ENCODE measurements around the gene FARP2. TPM values are rescaled to one million over a fixed set of nuclear protein-coding genes. Genes with fewer than 3 reads are reported as not detected.

The FARP2 gene
- total RNA-seq, 1 donor: 41.3 TPM

DNA sequence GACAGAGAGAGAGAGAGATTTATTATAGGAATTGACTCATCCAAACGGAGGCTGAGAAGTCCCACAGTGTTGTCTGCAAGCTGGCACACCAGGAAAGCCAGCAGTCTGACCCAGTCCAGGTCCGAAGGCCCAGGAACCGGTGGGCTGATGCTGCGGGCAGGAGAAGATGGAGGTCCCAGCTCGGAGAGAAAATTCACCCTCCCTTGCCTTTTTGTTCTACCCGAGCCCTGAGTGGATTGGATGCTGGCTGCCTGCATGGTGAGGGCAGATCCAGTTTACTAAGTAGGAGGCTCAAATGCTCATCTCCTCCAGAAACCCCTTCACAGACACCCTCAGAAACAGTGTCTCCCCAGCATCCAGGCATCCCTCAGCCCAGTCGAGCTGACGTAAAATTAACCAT is 174.5 kb downstream of the FARP2 start:
- no peaks in the 10 kb centered on the region for H3K36me3 ChIP-seq (ENCODE audit: insufficient read depth, low read length)
- H4K20me1 ChIP-seq (ENCODE audit: insufficient read depth, low read length): no peaks in the 10 kb centered on the region
- DNase-seq (ENCODE audit: insufficient read length, low spot score, missing footprints): peak; percentile 49
- no peaks in the 10 kb centered on the region for H3K4me1 ChIP-seq (ENCODE audit: insufficient read depth, low read length)
- H3K9me3 ChIP-seq (ENCODE audit: low read depth, low read length): no peaks in the 10 kb centered on the region
- TF ChIP-seq, protein P1, sequence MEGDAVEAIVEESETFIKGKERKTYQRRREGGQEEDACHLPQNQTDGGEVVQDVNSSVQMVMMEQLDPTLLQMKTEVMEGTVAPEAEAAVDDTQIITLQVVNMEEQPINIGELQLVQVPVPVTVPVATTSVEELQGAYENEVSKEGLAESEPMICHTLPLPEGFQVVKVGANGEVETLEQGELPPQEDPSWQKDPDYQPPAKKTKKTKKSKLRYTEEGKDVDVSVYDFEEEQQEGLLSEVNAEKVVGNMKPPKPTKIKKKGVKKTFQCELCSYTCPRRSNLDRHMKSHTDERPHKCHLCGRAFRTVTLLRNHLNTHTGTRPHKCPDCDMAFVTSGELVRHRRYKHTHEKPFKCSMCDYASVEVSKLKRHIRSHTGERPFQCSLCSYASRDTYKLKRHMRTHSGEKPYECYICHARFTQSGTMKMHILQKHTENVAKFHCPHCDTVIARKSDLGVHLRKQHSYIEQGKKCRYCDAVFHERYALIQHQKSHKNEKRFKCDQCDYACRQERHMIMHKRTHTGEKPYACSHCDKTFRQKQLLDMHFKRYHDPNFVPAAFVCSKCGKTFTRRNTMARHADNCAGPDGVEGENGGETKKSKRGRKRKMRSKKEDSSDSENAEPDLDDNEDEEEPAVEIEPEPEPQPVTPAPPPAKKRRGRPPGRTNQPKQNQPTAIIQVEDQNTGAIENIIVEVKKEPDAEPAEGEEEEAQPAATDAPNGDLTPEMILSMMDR (IDR thresholded peaks at IDR 0.05; ENCODE audit: extremely low read depth, low read depth, low read length): no peak
- no peak overlapping the region for H3K27ac ChIP-seq (ENCODE audit: low read depth, low read length)
- no peak overlapping the region for H3K4me2 ChIP-seq (ENCODE audit: insufficient read depth, low read length)
- H3K4me3 ChIP-seq (ENCODE audit: insufficient read depth, low read length): no peak overlapping the region
- H3K27me3 ChIP-seq (ENCODE audit: insufficient read depth, low read length): peaks cover 7% of the 10 kb centered on the region
- no peak overlapping the region for H2AFZ ChIP-seq (ENCODE audit: low read length)
- no peaks in the 10 kb centered on the region for H3K79me2 ChIP-seq (ENCODE audit: insufficient read depth, low read length)

DNA sequence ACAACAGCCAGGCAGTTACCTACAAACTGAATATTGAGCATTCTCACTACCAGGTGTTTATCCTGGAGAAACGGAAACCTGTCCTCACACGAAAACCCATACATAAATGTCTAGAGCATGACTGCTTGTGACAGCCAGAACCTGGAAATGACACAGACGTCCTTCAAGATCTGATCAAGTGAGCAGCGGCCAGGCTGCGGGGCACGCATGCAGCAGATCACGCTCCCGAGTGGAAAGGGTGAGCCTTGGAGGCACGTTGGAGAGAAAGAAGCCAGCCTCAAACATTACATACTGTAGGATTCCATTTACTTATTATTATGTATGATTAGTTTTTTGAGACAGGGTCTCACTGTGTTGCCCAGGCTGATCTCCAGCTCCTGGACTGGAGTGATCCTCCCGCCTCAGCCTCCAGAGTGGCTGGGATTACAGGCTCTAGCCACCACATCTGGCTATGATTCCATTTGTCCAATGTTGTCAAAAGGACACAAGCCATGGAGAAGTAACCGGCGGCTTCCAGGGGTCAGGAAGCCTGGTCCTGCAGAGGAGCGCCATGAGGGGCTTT is 175.2 kb downstream of the FARP2 start:
- DNase-seq (ENCODE audit: insufficient read length, low spot score, missing footprints): no peak
- Histone ChIP-seq H3K9me3 (ENCODE audit: low read depth, low read length) (no peaks in the 10 kb centered on the region), H3K27ac (ENCODE audit: low read depth, low read length) (no peak overlapping the region), H3K4me3 (ENCODE audit: insufficient read depth, low read length) (no peak overlapping the region), H3K4me2 (ENCODE audit: insufficient read depth, low read length) (no peak overlapping the region), H3K4me1 (ENCODE audit: insufficient read depth, low read length) (no peaks in the 10 kb centered on the region), H3K36me3 (ENCODE audit: insufficient read depth, low read length) (no peaks in the 10 kb centered on the region), H4K20me1 (ENCODE audit: insufficient read depth, low read length) (no peaks in the 10 kb centered on the region), H3K79me2 (ENCODE audit: insufficient read depth, low read length) (no peaks in the 10 kb centered on the region), H2AFZ (ENCODE audit: low read length) (no peak overlapping the region), H3K27me3 (ENCODE audit: insufficient read depth, low read length) (peaks cover 7% of the 10 kb centered on the region)
- TF ChIP-seq, protein P1 (IDR thresholded peaks at IDR 0.05; ENCODE audit: extremely low read depth, low read depth, low read length): no peak

GRCh38 chr2:241532168-241532567 is 176.1 kb downstream of the FARP2 start:
- no peaks in the 10 kb centered on the region for H3K4me1 ChIP-seq (ENCODE audit: insufficient read depth, low read length)
- no peaks in the 10 kb centered on the region for H3K36me3 ChIP-seq (ENCODE audit: insufficient read depth, low read length)
- H4K20me1 ChIP-seq (ENCODE audit: insufficient read depth, low read length): no peaks in the 10 kb centered on the region
- H3K79me2 ChIP-seq (ENCODE audit: insufficient read depth, low read length): no peaks in the 10 kb centered on the region
- TF ChIP-seq, protein P1 (IDR thresholded peaks at IDR 0.05; ENCODE audit: extremely low read depth, low read depth, low read length): no peak
- no peak overlapping the region for H3K4me2 ChIP-seq (ENCODE audit: insufficient read depth, low read length)
- no peak overlapping the region for H2AFZ ChIP-seq (ENCODE audit: low read length)
- peaks cover 7% of the 10 kb centered on the region for H3K27me3 ChIP-seq (ENCODE audit: insufficient read depth, low read length)
- no peak overlapping the region for H3K27ac ChIP-seq (ENCODE audit: low read depth, low read length)
- DNase-seq (ENCODE audit: insufficient read length, low spot score, missing footprints): peak; percentile 62
- no peaks in the 10 kb centered on the region for H3K9me3 ChIP-seq (ENCODE audit: low read depth, low read length)
- no peak overlapping the region for H3K4me3 ChIP-seq (ENCODE audit: insufficient read depth, low read length)

- TF ChIP-seq, protein P1 (IDR thresholded peaks at IDR 0.05; ENCODE audit: extremely low read depth, low read depth, low read length): no peak
- H3K4me2 ChIP-seq (ENCODE audit: insufficient read depth, low read length): no peak overlapping the region
- peak; percentile 45 for DNase-seq (ENCODE audit: insufficient read length, low spot score, missing footprints)
- no peaks in the 10 kb centered on the region for H3K9me3 ChIP-seq (ENCODE audit: low read depth, low read length)
- H3K4me3 ChIP-seq (ENCODE audit: insufficient read depth, low read length): no peak overlapping the region
- peaks cover 7% of the 10 kb centered on the region for H3K27me3 ChIP-seq (ENCODE audit: insufficient read depth, low read length)
- H3K4me1 ChIP-seq (ENCODE audit: insufficient read depth, low read length): no peaks in the 10 kb centered on the region
- no peaks in the 10 kb centered on the region for H3K36me3 ChIP-seq (ENCODE audit: insufficient read depth, low read length)
- H3K79me2 ChIP-seq (ENCODE audit: insufficient read depth, low read length): no peaks in the 10 kb centered on the region
- H2AFZ ChIP-seq (ENCODE audit: low read length): no peak overlapping the region
- no peaks in the 10 kb centered on the region for H4K20me1 ChIP-seq (ENCODE audit: insufficient read depth, low read length)
- no peak overlapping the region for H3K27ac ChIP-seq (ENCODE audit: low read depth, low read length)
Measured at GRCh38 chr2:241532733-241533601, 176.9 kb downstream of the FARP2 start.
